Measurements from ENCODE around the gene RFTN1.

Gene RFTN1

GRCh38 chr3:16550676-16551341 lies 37.3 kb upstream of the RFTN1 start:
- peak overlapping the region; percentile 46 for H3K9ac ChIP-seq (ENCODE audit: low read length)
- H3K4me1 ChIP-seq (ENCODE audit: control insufficient read depth, low read depth, low read length), result no peaks in the 10 kb centered on the region
- no peak overlapping the region for H4K8ac ChIP-seq (ENCODE audit: low read depth, low read length)
- H3K4ac ChIP-seq (ENCODE audit: low read depth, low read length), result no peak overlapping the region
- H3K36me3 ChIP-seq (ENCODE audit: control insufficient read depth, insufficient read depth, low read length), result no peaks in the 10 kb centered on the region
- H4K5ac ChIP-seq (ENCODE audit: low read length), result peak overlapping the region; percentile 3
- no peak overlapping the region for H2BK15ac ChIP-seq (replicated peaks; ENCODE audit: low read depth)
- no peaks in the 10 kb centered on the region for H3K27me3 ChIP-seq (ENCODE audit: insufficient read depth, low read length, poor library complexity)
- peak; percentile 93 for DNase-seq
- H3K4me3 ChIP-seq (ENCODE audit: low read length), result no peak overlapping the region
- no CpG with 5 or more reads among the region's 7 CpGs for WGBS (ENCODE audit: extremely low coverage, insufficient coverage, low lambda C conversion rate)
- H3K27ac ChIP-seq (ENCODE audit: low read depth, low read length), result no peak overlapping the region
- H3K4me2 ChIP-seq (ENCODE audit: low read length), result no peak overlapping the region
- no peaks in the 10 kb centered on the region for H3K79me1 ChIP-seq (ENCODE audit: low read length)
- no peak overlapping the region for H2AK5ac ChIP-seq (ENCODE audit: low read length)
- no peak overlapping the region for H2BK5ac ChIP-seq (ENCODE audit: low read length)
- peak overlapping the region; percentile 80 for H3K56ac ChIP-seq (ENCODE audit: low read length)
- no peak overlapping the region for H3K23ac ChIP-seq (ENCODE audit: low read length)
- peak overlapping the region; percentile 56 for H3K18ac ChIP-seq (ENCODE audit: low read length)
- H2BK120ac ChIP-seq (ENCODE audit: low read depth, low read length), result no peak overlapping the region
- no peaks in the 10 kb centered on the region for H3K79me2 ChIP-seq (ENCODE audit: control insufficient read depth, insufficient read depth, low read length)

GRCh38 chr3:16550305-16550675 lies 36.8 kb upstream of the RFTN1 start:
- Histone ChIP-seq H3K27ac (ENCODE audit: low read depth, low read length) (no peak overlapping the region), H3K4ac (ENCODE audit: low read depth, low read length) (no peak overlapping the region)

GRCh38 chr3:16548721-16549120 lies 35.2 kb upstream of the RFTN1 start:
- no peak overlapping the region for H3K27ac ChIP-seq (ENCODE audit: low read depth, low read length)
- no CpG with 5 or more reads among the region's 4 CpGs for WGBS (ENCODE audit: extremely low coverage, insufficient coverage, low lambda C conversion rate)
- no peak overlapping the region for H2BK120ac ChIP-seq (ENCODE audit: low read depth, low read length)
- no peak overlapping the region for H3K4me3 ChIP-seq (ENCODE audit: low read length)
- no peak overlapping the region for H4K8ac ChIP-seq (ENCODE audit: low read depth, low read length)
- no peaks in the 10 kb centered on the region for H3K27me3 ChIP-seq (ENCODE audit: insufficient read depth, low read length, poor library complexity)
- H3K56ac ChIP-seq (ENCODE audit: low read length), result no peak overlapping the region
- no peak overlapping the region for H3K4me2 ChIP-seq (ENCODE audit: low read length)
- H3K79me1 ChIP-seq (ENCODE audit: low read length), result no peaks in the 10 kb centered on the region
- no peak overlapping the region for H3K4ac ChIP-seq (ENCODE audit: low read depth, low read length)
- no peaks in the 10 kb centered on the region for H3K36me3 ChIP-seq (ENCODE audit: control insufficient read depth, insufficient read depth, low read length)
- no peak overlapping the region for H2BK15ac ChIP-seq (replicated peaks; ENCODE audit: low read depth)
- no peak overlapping the region for H2AK5ac ChIP-seq (ENCODE audit: low read length)
- H3K23ac ChIP-seq (ENCODE audit: low read length), result no peak overlapping the region
- no peak overlapping the region for H3K18ac ChIP-seq (ENCODE audit: low read length)
- no peak overlapping the region for H4K5ac ChIP-seq (ENCODE audit: low read length)
- no peak overlapping the region for H3K9ac ChIP-seq (ENCODE audit: low read length)
- no peaks in the 10 kb centered on the region for H3K79me2 ChIP-seq (ENCODE audit: control insufficient read depth, insufficient read depth, low read length)
- no peak overlapping the region for H2BK5ac ChIP-seq (ENCODE audit: low read length)
- H3K4me1 ChIP-seq (ENCODE audit: control insufficient read depth, low read depth, low read length), result no peaks in the 10 kb centered on the region
- no peak for DNase-seq

More at GRCh38 chr3:16550305-16550675, 36.8 kb upstream of the RFTN1 start:
- H4K8ac ChIP-seq (ENCODE audit: low read depth, low read length), result no peak overlapping the region
- no peaks in the 10 kb centered on the region for H3K79me1 ChIP-seq (ENCODE audit: low read length)
- no peak overlapping the region for H3K4me2 ChIP-seq (ENCODE audit: low read length)
- H2BK5ac ChIP-seq (ENCODE audit: low read length), result no peak overlapping the region
- no peaks in the 10 kb centered on the region for H3K36me3 ChIP-seq (ENCODE audit: control insufficient read depth, insufficient read depth, low read length)
- H2BK120ac ChIP-seq (ENCODE audit: low read depth, low read length), result no peak overlapping the region
- no peaks in the 10 kb centered on the region for H3K27me3 ChIP-seq (ENCODE audit: insufficient read depth, low read length, poor library complexity)
- H2BK15ac ChIP-seq (replicated peaks; ENCODE audit: low read depth), result no peak overlapping the region
- H3K56ac ChIP-seq (ENCODE audit: low read length), result peak overlapping the region; percentile 70
- no peak overlapping the region for H4K5ac ChIP-seq (ENCODE audit: low read length)
- no peaks in the 10 kb centered on the region for H3K79me2 ChIP-seq (ENCODE audit: control insufficient read depth, insufficient read depth, low read length)
- no peaks in the 10 kb centered on the region for H3K4me1 ChIP-seq (ENCODE audit: control insufficient read depth, low read depth, low read length)
- peak; percentile 45 for DNase-seq
- H2AK5ac ChIP-seq (ENCODE audit: low read length), result no peak overlapping the region
- no peak overlapping the region for H3K4me3 ChIP-seq (ENCODE audit: low read length)
- no peak overlapping the region for H3K18ac ChIP-seq (ENCODE audit: low read length)
- no CpG with 5 or more reads among the region's 4 CpGs for WGBS (ENCODE audit: extremely low coverage, insufficient coverage, low lambda C conversion rate)
- no peak overlapping the region for H3K23ac ChIP-seq (ENCODE audit: low read length)
- H3K9ac ChIP-seq (ENCODE audit: low read length), result peak overlapping the region; percentile 46

- Histone ChIP-seq H4K5ac (ENCODE audit: low read length) (no peak overlapping the region), H2BK5ac (ENCODE audit: low read length) (no peak overlapping the region), H4K8ac (ENCODE audit: low read depth, low read length) (no peak overlapping the region), H3K4me1 (ENCODE audit: control insufficient read depth, low read depth, low read length) (no peaks in the 10 kb centered on the region), H3K9ac (ENCODE audit: low read length) (no peak overlapping the region), H3K23ac (ENCODE audit: low read length) (no peak overlapping the region), H3K4me2 (ENCODE audit: low read length) (no peak overlapping the region), H2BK120ac (ENCODE audit: low read depth, low read length) (no peak overlapping the region), H3K27ac (ENCODE audit: low read depth, low read length) (no peak overlapping the region), H3K18ac (ENCODE audit: low read length) (no peak overlapping the region), H2AK5ac (ENCODE audit: low read length) (no peak overlapping the region), H3K79me2 (ENCODE audit: control insufficient read depth, insufficient read depth, low read length) (no peaks in the 10 kb centered on the region), H3K4ac (ENCODE audit: low read depth, low read length) (no peak overlapping the region), H3K36me3 (ENCODE audit: control insufficient read depth, insufficient read depth, low read length) (no peaks in the 10 kb centered on the region), H3K4me3 (ENCODE audit: low read length) (no peak overlapping the region), H3K79me1 (ENCODE audit: low read length) (no peaks in the 10 kb centered on the region), H3K56ac (ENCODE audit: low read length) (no peak overlapping the region), H3K27me3 (ENCODE audit: insufficient read depth, low read length, poor library complexity) (no peaks in the 10 kb centered on the region), H2BK15ac (replicated peaks; ENCODE audit: low read depth) (no peak overlapping the region)
- DNase-seq, result no peak
- WGBS (ENCODE audit: extremely low coverage, insufficient coverage, low lambda C conversion rate), result no CpG with 5 or more reads among the region's 4 CpGs
Measured at GRCh38 chr3:16547561-16548357, 34.3 kb upstream of the RFTN1 start.

- no peak overlapping the region for H3K18ac ChIP-seq (ENCODE audit: low read length)
- H2BK120ac ChIP-seq (ENCODE audit: low read depth, low read length), result no peak overlapping the region
- no peak overlapping the region for H3K4me3 ChIP-seq (ENCODE audit: low read length)
- H3K36me3 ChIP-seq (ENCODE audit: control insufficient read depth, insufficient read depth, low read length), result no peaks in the 10 kb centered on the region
- no peak overlapping the region for H3K27ac ChIP-seq (ENCODE audit: low read depth, low read length)
- no CpG with 5 or more reads among the region's 12 CpGs for WGBS (ENCODE audit: extremely low coverage, insufficient coverage, low lambda C conversion rate)
- no peak overlapping the region for H2AK5ac ChIP-seq (ENCODE audit: low read length)
- H3K9ac ChIP-seq (ENCODE audit: low read length), result no peak overlapping the region
- no peak overlapping the region for H3K4me2 ChIP-seq (ENCODE audit: low read length)
- H3K23ac ChIP-seq (ENCODE audit: low read length), result no peak overlapping the region
- H3K79me2 ChIP-seq (ENCODE audit: control insufficient read depth, insufficient read depth, low read length), result no peaks in the 10 kb centered on the region
- no peak overlapping the region for H2BK5ac ChIP-seq (ENCODE audit: low read length)
- H2BK15ac ChIP-seq (replicated peaks; ENCODE audit: low read depth), result no peak overlapping the region
- no peak overlapping the region for H3K56ac ChIP-seq (ENCODE audit: low read length)
- no peaks in the 10 kb centered on the region for H3K4me1 ChIP-seq (ENCODE audit: control insufficient read depth, low read depth, low read length)
- H4K5ac ChIP-seq (ENCODE audit: low read length), result no peak overlapping the region
- H3K4ac ChIP-seq (ENCODE audit: low read depth, low read length), result no peak overlapping the region
- H3K79me1 ChIP-seq (ENCODE audit: low read length), result no peaks in the 10 kb centered on the region
- no peak overlapping the region for H4K8ac ChIP-seq (ENCODE audit: low read depth, low read length)
- no peaks in the 10 kb centered on the region for H3K27me3 ChIP-seq (ENCODE audit: insufficient read depth, low read length, poor library complexity)
- DNase-seq, result no peak
Measured at GRCh38 chr3:16546186-16547010, 32.9 kb upstream of the RFTN1 start.
